PC-9 (cell line): ENCODE measurements around the gene SERTAD3.

ENCODE experiments used
- CTCF ChIP-seq: fragments of 200-600 bp; sonication (generic); conservative IDR thresholded peaks from 2 replicates; pipeline ENCODE4 v1.6.1; 2017; ENCODE audit warnings: mixed run types, antibody characterized with exemption, mild to moderate bottlenecking, moderate library complexity
- EZH2 ChIP-seq: fragments of 200-600 bp; sonication (generic); IDR thresholded peaks from 2 replicates; pipeline ENCODE4 v1.8.0; 2017; ENCODE audit warnings: antibody characterized with exemption, low read depth

- TF ChIP-seq CTCF, result no peak
- no peak for TF ChIP-seq EZH2
Measured at GRCh38 chr19:40433391-40434216, 10.5 kb downstream of the SERTAD3 start.
